ENCODE measurements around the gene NUDT15.

The NUDT15 gene

GRCh38 chr13:48066310-48066989, 28.9 kb downstream of the NUDT15 start:
- H3K4me1 ChIP-seq (ENCODE audit: insufficient read depth, low read length) = peaks cover 17% of the 10 kb centered on the region
- no peak overlapping the region for H2AFZ ChIP-seq (ENCODE audit: low read depth, low read length)
- H3K4me3 ChIP-seq (ENCODE audit: low read depth in 1 of 2, low read length in 2 of 2) = no peak overlapping the region
- peaks cover 74% of the 10 kb centered on the region for H3K36me3 ChIP-seq (ENCODE audit: insufficient read depth, low read length)
- no peaks in the 10 kb centered on the region for H4K20me1 ChIP-seq (ENCODE audit: insufficient read depth, low read length)
- no peaks in the 10 kb centered on the region for H3K79me2 ChIP-seq (ENCODE audit: insufficient read depth, low read length)
- H3K9ac ChIP-seq (ENCODE audit: low read depth, low read length) = no peak overlapping the region
- TF ChIP-seq EZH2 (IDR thresholded peaks at IDR 0.05; ENCODE audit: borderline replicate concordance, low read depth, low read length, severe bottlenecking) (no peak), CTCF (IDR thresholded peaks at IDR 0.05; ENCODE audit: borderline replicate concordance, extremely low read depth, low read length, poor library complexity, severe bottlenecking) (peak; percentile 8)
- no peak overlapping the region for H3K4me2 ChIP-seq (ENCODE audit: insufficient read depth, low read length)
- peak overlapping the region; percentile 58 for H3K27ac ChIP-seq (ENCODE audit: low read length)
- ATAC-seq (ENCODE audit: insufficient read depth, low read depth) (peak; percentile 88), DNase-seq (peak; percentile 71)
- peaks cover 33% of the 10 kb centered on the region for H3K9me3 ChIP-seq (ENCODE audit: insufficient read depth, low read length, severe bottlenecking)
- H3K27me3 ChIP-seq (ENCODE audit: insufficient read depth, low read length, poor library complexity) = no peaks in the 10 kb centered on the region

GRCh38 chr13:48068036-48068435, 30.5 kb downstream of the NUDT15 start:
- ATAC-seq (ENCODE audit: insufficient read depth, low read depth) (no peak), DNase-seq (no peak)
- peaks cover 49% of the 10 kb centered on the region for H3K9me3 ChIP-seq (ENCODE audit: insufficient read depth, low read length, severe bottlenecking)
- H3K36me3 ChIP-seq (ENCODE audit: insufficient read depth, low read length) = peaks cover 83% of the 10 kb centered on the region
- no peak overlapping the region for H3K4me3 ChIP-seq (ENCODE audit: low read depth in 1 of 2, low read length in 2 of 2)
- peaks cover 17% of the 10 kb centered on the region for H3K4me1 ChIP-seq (ENCODE audit: insufficient read depth, low read length)
- H3K4me2 ChIP-seq (ENCODE audit: insufficient read depth, low read length) = no peak overlapping the region
- no peaks in the 10 kb centered on the region for H3K79me2 ChIP-seq (ENCODE audit: insufficient read depth, low read length)
- H2AFZ ChIP-seq (ENCODE audit: low read depth, low read length) = no peak overlapping the region
- H4K20me1 ChIP-seq (ENCODE audit: insufficient read depth, low read length) = no peaks in the 10 kb centered on the region
- no peak overlapping the region for H3K9ac ChIP-seq (ENCODE audit: low read depth, low read length)
- TF ChIP-seq CTCF (IDR thresholded peaks at IDR 0.05; ENCODE audit: borderline replicate concordance, extremely low read depth, low read length, poor library complexity, severe bottlenecking) (peak; percentile 10), EZH2 (IDR thresholded peaks at IDR 0.05; ENCODE audit: borderline replicate concordance, low read depth, low read length, severe bottlenecking) (no peak)
- no peak overlapping the region for H3K27ac ChIP-seq (ENCODE audit: low read length)
- no peaks in the 10 kb centered on the region for H3K27me3 ChIP-seq (ENCODE audit: insufficient read depth, low read length, poor library complexity)

GRCh38 chr13:48068952-48069351, 31.4 kb downstream of the NUDT15 start:
- Histone ChIP-seq H3K79me2 (ENCODE audit: insufficient read depth, low read length) (no peaks in the 10 kb centered on the region), H3K9ac (ENCODE audit: low read depth, low read length) (no peak overlapping the region), H3K4me1 (ENCODE audit: insufficient read depth, low read length) (peaks cover 17% of the 10 kb centered on the region), H3K27me3 (ENCODE audit: insufficient read depth, low read length, poor library complexity) (no peaks in the 10 kb centered on the region), H3K9me3 (ENCODE audit: insufficient read depth, low read length, severe bottlenecking) (peaks cover 57% of the 10 kb centered on the region), H4K20me1 (ENCODE audit: insufficient read depth, low read length) (no peaks in the 10 kb centered on the region), H2AFZ (ENCODE audit: low read depth, low read length) (no peak overlapping the region), H3K36me3 (ENCODE audit: insufficient read depth, low read length) (peaks cover 88% of the 10 kb centered on the region), H3K4me3 (ENCODE audit: low read depth in 1 of 2, low read length in 2 of 2) (no peak overlapping the region), H3K27ac (ENCODE audit: low read length) (no peak overlapping the region), H3K4me2 (ENCODE audit: insufficient read depth, low read length) (no peak overlapping the region)
- DNase-seq = no peak
- TF ChIP-seq CTCF (IDR thresholded peaks at IDR 0.05; ENCODE audit: borderline replicate concordance, extremely low read depth, low read length, poor library complexity, severe bottlenecking) = no peak
- no peak for TF ChIP-seq EZH2 (IDR thresholded peaks at IDR 0.05; ENCODE audit: borderline replicate concordance, low read depth, low read length, severe bottlenecking)
- no peak for ATAC-seq (ENCODE audit: insufficient read depth, low read depth)
